IPS-20b (cell line): Measurements from ENCODE around the gene ARPC1B.
"Not testable (repeated sequence)": the region's sequence is repeated elsewhere in the genome, so short reads cannot be mapped to it uniquely, and the experiment has no call there.

Source experiments
- H3K27ac ChIP-seq: one replicate; pipeline ENCODE4 v1.5.1; 2013; ENCODE audit warnings: low read length
- H3K27me3 ChIP-seq: 2 replicates; pipeline ENCODE4 v1.6.1; 2013; ENCODE audit warnings: mild to moderate bottlenecking, low read length, inconsistent platforms; ENCODE audit not compliant: insufficient read depth
- H3K36me3 ChIP-seq: 2 replicates; pipeline ENCODE4 v1.6.1; 2013; ENCODE audit warnings: low read depth, mild to moderate bottlenecking, inconsistent platforms, low read length, moderate library complexity; ENCODE audit not compliant: insufficient read depth
- H3K4me1 ChIP-seq: 2 replicates; pipeline ENCODE4 v1.6.1; 2013; ENCODE audit warnings: mild to moderate bottlenecking, control low read depth, inconsistent platforms, low read length, moderate library complexity; ENCODE audit not compliant: insufficient read depth
- H3K4me3 ChIP-seq: 2 replicates; pipeline ENCODE4 v1.5.1; 2013; ENCODE audit warnings: mild to moderate bottlenecking, low read length, inconsistent platforms
- H3K9ac ChIP-seq: 2 replicates; pipeline ENCODE4 v1.6.1; 2013; ENCODE audit warnings: low read depth, mild to moderate bottlenecking, inconsistent platforms, low read length, moderate library complexity
- H3K9me3 ChIP-seq: 2 replicates; pipeline ENCODE4 v1.6.1; 2013; ENCODE audit warnings: mild to moderate bottlenecking, low read depth, low read length, inconsistent platforms; ENCODE audit not compliant: insufficient read depth

The ARPC1B gene

DNA sequence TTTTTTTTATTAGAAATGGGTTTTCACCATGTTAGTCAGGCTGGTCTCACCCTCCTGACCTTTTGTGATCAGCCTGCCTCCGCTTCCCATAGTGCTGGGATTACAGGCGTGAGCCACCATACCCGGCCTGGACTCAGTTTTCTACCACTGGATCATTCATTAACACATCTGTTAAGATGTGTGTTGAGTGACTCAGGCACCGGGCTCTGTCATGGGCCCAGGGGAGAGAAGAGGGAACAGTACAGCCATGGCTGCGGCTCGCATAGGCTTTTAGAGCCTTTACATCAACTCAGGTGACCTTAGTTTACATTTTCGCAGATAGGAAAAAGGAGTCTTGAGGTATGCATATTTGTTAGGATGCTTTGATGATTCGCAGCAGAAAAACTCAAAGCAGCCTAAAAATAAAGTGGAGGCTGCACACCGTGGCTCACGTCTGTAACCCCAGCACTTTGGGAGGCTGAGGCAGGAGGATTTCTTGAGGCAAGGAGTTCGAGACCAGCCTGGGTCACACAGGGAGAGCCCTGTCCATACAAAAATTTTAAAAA lies 3.1 kb upstream of the ARPC1B start:
- Histone ChIP-seq H3K27ac (no peak overlapping the region), H3K9me3 (no peaks in the 10 kb centered on the region), H3K27me3 (peaks cover 3% of the 10 kb centered on the region; the same call in 1 of the 2 replicates)

DNA sequence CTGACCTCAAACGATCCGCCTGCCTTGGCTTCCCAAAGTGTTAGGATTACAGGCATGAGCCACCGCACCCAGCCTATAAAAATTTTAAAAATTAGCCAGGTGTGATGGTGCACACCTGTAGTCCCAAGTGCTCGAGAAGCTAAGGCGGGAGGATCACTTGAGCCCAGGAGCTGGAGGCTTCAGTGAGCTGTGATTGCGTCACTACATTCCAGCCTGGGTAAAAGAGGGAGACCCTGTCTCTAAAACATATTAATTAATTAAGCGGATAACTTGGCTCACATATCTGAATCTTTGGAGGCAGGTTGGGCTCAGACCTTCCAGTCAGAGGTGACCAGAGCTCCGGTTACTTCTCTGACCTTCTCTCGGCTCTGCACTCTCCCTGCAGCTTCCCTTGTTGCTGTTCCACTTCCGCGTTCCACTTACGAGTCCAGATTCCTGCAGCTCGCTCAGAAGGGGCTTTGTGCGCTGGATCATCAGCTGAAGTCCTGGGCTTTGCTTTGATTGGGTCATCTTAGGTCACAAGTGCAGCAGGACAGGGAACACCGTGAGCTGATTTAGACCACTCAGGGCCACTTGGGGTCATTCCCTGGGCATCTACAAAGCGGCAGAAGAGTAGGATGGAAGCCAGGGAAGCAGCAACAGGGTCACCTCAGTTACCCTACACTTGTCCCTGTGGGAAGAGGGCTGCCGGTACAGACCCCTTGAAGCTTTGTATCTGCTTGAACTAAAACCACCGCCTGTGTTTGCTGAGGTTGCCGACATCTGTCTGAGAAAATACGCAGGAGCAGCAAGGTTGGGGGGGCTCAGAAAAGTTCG lies 2.0 kb upstream of the ARPC1B start:
- Histone ChIP-seq H3K27me3 (peaks cover 3% of the 10 kb centered on the region; the same call in 1 of the 2 replicates), H3K27ac (no peak overlapping the region), H3K4me3 (no peak overlapping the region), H3K36me3 (no peaks in the 10 kb centered on the region), H3K9me3 (no peaks in the 10 kb centered on the region), H3K9ac (no peak overlapping the region), H3K4me1 (no peaks in the 10 kb centered on the region)

More for the DNA sequence above, 3.1 kb upstream of the ARPC1B start:
- Histone ChIP-seq H3K4me3 (no peak overlapping the region), H3K4me1 (0 out of 2 replicates have a peak, but pooled peaks cover under 1% of the 10 kb centered on the region), H3K36me3 (0 out of 2 replicates have a peak, but pooled peaks cover 5% of the 10 kb centered on the region), H3K9ac (no peak overlapping the region)

DNA sequence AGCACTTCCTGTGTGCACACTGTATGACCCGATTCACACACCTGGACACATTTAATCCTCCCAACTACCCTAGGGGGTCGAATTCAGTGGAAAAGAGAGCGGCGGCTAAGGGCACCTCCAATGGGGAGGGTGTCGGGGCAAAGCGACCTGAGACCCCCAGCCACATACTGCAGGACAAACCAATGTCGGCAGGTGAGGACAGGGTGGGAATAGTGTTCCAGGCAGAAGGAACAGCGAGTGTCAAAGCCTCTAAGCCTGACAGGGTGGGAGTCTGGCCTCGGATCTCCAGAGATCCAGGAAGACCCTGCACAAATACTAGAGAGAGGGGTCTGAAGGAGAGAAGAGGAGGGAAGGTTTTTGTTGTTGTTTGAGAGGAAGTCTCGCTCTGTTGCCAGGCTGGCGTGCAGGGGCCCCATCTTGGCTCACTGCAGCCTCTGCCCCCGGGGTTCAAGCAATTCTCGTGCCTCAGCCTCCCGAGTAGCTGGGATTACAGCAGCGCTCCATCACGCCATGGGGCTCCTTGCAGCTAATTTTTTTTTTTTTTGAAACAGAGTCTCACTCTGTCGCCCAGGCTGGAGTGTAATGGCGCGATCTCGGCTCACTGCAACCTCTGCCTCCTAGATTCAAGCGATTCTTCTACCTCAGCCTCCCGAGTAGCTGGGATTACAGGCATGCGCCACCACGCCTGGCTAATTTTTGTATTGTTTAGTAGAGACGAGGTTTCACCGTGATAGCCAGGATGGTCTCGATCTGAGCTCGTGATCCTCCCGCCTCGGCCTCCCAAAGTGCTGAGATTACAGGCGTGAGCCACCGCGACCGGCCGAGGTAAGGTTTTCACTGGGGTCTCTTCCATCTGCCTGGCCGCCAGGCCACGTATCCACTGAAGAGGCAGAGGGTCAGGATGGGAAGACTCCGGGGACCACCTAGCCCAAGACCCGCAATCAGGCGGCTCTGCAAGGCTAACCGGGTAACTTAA lies 1.2 kb upstream of the ARPC1B start:
- H3K27me3 ChIP-seq, result peaks cover 3% of the 10 kb centered on the region; the same call in 1 of the 2 replicates
- H3K27ac ChIP-seq, result no peak overlapping the region
- H3K9me3 ChIP-seq, result no peaks in the 10 kb centered on the region
- no peaks in the 10 kb centered on the region for H3K4me1 ChIP-seq
- peak overlapping the region; percentile 75; the same call in 1 of the 2 replicates for H3K9ac ChIP-seq
- H3K36me3 ChIP-seq, result peaks cover 8% of the 10 kb centered on the region
- peak overlapping the region; percentile 83; the same call in 1 of the 2 replicates for H3K4me3 ChIP-seq

DNA sequence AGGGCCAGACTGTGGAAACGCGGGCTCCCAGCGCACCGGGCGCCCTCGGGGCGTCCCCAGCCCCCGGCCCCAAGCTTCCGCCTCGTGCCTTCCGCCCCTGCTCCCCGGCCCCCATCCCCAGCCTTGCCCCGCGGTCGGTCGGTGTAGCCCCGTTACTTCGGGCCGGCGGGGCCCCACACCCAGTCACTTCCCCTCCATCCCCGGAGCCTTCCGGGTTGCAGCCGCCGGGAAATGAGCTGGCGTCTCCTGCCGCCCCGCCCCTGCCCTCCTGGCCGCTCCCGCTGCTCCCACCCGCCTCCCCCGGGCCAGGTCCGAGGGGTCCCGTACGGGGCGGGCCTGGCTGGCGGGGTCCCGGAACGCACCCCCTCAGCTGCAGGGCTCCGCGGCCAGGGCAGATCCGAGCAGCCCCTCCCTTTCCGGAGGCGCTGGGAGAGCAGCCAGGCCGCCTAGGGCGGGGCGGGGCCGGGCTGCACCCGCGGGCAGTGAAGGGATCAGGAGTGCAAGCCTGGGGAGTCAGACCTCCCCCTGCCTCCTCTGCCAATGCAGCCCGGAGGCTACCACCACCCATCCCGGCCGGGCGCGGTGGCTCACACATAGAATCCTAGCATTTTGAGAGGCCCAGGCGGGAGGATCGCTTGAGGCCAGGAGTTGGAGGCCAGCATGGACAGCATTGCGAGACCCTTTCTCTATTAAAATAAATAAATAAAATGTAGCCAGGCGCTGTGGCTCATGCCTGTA lies 709 bp downstream of the ARPC1B start:
- peaks cover 3% of the 10 kb centered on the region; the same call in 1 of the 2 replicates for H3K27me3 ChIP-seq
- no peak overlapping the region for H3K27ac ChIP-seq

DNA sequence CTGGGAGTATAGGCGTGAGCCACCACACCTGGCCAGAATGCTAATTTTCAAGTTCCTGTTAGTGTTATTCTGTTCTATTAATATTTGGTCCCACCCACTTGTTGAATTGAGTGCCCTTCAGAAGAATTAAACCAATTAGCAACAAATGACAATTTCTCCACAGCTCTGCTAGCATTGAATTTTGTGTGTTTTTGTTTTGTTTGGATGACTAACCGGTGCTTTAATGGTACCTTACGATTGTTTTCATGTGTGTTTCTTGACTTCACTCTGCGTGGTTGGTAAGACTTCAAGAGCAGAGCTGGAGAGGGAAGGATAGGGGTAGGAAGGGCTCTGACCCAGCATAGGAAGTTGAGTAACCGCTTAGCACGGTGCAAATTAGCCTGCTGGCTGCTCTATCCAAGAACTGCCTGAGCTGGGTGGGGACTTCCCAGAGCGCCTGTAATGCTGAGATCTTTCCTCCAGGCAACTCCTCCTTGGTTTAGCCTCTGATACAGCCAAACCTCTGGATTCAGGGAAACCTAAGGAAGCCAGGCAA lies 4.6 kb downstream of the ARPC1B start:
- peaks cover 14% of the 10 kb centered on the region for H3K36me3 ChIP-seq
- no peaks in the 10 kb centered on the region for H3K9me3 ChIP-seq
- H3K4me3 ChIP-seq, result no peak overlapping the region
- peak overlapping the region; percentile 21; the same call in 1 of the 2 replicates for H3K9ac ChIP-seq
- H3K27me3 ChIP-seq, result no peaks in the 10 kb centered on the region
- no peak overlapping the region for H3K27ac ChIP-seq
- H3K4me1 ChIP-seq, result peaks cover 5% of the 10 kb centered on the region; the same call in 1 of the 2 replicates

More for the DNA sequence above, 709 bp downstream of the ARPC1B start:
- H3K9me3 ChIP-seq, result no peaks in the 10 kb centered on the region
- H3K4me3 ChIP-seq, result peak overlapping the region; percentile 83; the same call in 1 of the 2 replicates
- peaks cover 4% of the 10 kb centered on the region; the same call in 1 of the 2 replicates for H3K4me1 ChIP-seq
- peak overlapping the region; percentile 27; the same call in 1 of the 2 replicates for H3K9ac ChIP-seq
- peaks cover 14% of the 10 kb centered on the region for H3K36me3 ChIP-seq

DNA sequence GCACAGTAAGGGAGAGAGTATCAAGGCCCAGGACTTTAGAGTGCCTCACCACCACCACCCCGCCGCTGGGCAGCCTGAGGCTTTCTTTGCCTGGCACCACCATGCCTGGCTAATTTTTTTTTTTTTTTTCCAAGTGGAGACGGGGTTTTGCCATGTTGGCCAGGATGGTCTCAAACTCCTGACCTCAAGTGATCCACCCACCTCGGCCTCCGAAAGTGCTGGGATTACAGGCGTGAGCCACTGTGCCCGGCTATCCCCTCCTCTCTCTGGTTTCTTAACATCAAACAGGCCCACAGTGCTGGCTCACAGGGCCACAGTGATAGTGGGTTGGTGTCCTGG lies 5.1 kb downstream of the ARPC1B start:
- H3K9me3 ChIP-seq, H3K4me1 ChIP-seq, H3K27me3 ChIP-seq, H3K4me3 ChIP-seq, H3K27ac ChIP-seq: not testable (repeated sequence)
- H3K36me3 ChIP-seq, result peaks cover 14% of the 10 kb centered on the region
- peak overlapping the region; percentile 21; the same call in 1 of the 2 replicates for H3K9ac ChIP-seq

DNA sequence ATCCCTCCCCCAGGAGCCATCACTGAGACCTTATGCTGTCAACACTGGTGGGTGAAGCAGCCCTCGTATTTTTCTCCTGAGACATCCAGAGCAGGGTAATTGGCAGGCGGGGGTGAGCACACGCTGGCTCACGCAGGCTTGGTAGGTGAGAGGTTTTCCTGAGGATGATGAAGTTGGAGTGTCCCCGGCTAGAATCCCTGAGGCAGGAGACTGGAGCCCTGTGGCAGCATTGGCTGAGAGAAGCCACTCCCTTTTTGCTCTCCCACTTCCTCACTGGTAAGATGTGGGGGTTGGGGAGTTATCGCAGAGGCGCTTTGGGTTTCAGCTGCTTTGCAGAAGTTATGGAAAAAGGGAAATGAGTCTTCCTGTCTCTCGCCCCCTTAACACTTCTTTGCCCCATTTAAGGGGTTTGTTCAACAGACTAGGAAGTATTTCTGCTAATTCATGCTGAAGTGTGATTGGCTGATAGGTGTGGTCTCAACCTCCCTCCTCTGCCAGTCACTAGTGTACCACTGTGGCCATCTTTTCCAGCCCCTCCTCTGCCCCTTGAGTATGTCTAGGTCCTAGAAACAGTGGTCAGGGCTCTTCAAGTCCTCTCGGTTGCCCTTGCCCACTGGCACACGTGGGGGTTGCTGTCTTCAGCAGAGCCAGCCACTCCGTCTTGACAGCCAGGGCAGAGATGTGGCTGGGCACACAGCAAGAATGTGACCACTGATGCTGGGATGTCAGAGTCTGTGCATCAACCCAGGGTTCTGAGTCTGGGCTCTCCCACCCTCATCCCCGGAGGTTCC lies 5.7 kb downstream of the ARPC1B start:
- Histone ChIP-seq H3K27ac (no peak overlapping the region), H3K4me1 (peaks cover 5% of the 10 kb centered on the region; the same call in 1 of the 2 replicates)

DNA sequence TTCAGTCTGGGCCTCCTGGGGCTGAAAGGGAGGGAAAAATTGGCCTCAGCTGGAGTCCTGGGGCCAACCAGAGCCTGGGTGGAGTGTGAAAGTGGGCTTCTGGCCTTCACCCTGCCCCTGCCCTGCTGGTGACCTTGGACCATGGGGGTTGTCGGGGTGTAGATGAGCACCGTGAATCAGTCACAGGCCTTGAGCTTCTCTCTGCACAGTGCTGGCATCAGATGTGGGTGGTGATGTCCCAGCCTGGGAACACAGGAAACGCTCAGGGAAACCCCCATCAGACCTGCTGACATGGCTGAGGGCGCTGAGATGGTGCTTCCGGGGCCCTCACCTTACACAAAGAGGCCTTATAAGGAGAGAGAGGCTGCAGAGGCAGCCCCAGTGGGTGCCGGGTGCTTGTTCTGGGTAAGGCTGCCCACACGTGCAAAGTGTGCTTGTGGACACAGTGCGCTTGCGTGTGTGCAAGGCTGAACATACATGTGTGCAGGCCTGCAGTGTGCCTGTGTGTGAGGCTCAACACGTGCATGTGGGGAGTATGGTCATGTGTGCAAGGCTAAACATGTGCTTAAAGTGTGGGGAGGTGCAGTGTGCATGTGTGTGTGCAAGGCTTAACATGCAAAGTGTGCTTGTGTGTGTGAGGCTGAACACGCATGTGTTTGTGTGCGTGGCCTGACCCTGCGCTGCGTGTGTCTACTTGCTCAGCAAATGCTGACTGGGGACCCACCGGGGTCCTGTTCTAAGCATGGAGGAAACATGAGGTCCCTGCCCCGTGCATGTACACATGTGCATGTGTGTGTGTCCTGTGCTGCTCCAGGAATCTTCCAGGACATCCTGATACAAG lies 6.5 kb downstream of the ARPC1B start:
- Histone ChIP-seq H3K36me3 (peaks cover 14% of the 10 kb centered on the region), H3K4me1 (peaks cover 5% of the 10 kb centered on the region; the same call in 1 of the 2 replicates), H3K9ac (no peak overlapping the region), H3K27me3 (no peaks in the 10 kb centered on the region), H3K27ac (no peak overlapping the region), H3K4me3 (no peak overlapping the region), H3K9me3 (no peaks in the 10 kb centered on the region)

More for the DNA sequence above, 5.7 kb downstream of the ARPC1B start:
- no peaks in the 10 kb centered on the region for H3K9me3 ChIP-seq
- no peak overlapping the region for H3K4me3 ChIP-seq
- no peaks in the 10 kb centered on the region for H3K27me3 ChIP-seq
- no peak overlapping the region for H3K9ac ChIP-seq
- peaks cover 14% of the 10 kb centered on the region for H3K36me3 ChIP-seq

DNA sequence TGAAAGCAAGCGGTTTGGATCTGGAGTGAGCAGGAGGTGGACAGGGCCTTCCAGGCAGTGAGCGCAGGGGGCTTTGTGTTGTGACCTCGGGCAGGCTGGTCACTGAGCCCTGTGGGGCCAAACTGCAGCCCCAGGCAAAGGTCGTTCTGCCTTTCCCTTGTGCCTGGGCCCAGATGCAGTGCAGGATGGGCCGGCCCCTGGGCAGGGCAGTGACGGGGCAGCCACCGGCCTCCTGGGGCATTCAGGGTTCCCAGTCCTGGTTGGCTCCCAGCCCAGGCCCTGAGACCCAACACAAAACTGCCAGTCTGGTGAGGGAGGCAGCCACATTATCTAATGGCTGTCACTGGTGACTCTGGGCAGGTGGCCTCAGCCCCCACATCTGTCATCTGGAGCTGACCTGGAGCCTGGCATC lies 7.1 kb downstream of the ARPC1B start:
- H3K4me3 ChIP-seq, result no peak overlapping the region
- peaks cover 5% of the 10 kb centered on the region; the same call in 1 of the 2 replicates for H3K4me1 ChIP-seq
- no peak overlapping the region for H3K27ac ChIP-seq
- H3K27me3 ChIP-seq, result no peaks in the 10 kb centered on the region
- no peak overlapping the region for H3K9ac ChIP-seq
- no peaks in the 10 kb centered on the region for H3K9me3 ChIP-seq
- peaks cover 19% of the 10 kb centered on the region for H3K36me3 ChIP-seq
